Measurements from ENCODE around the gene OARD1. TPM values are rescaled to one million over a fixed set of nuclear protein-coding genes. Genes with fewer than 3 reads are reported as not detected.

OARD1 gene
- total RNA-seq, 1 experiment from 2014 or later = 33.2 TPM

- TF ChIP-seq CTCF (IDR thresholded peaks at IDR 0.05; ENCODE audit: unreplicated experiment) = no peak
- no peak overlapping the region for H3K27ac Mint-ChIP-seq (ENCODE audit: unreplicated experiment)
- CTCF ChIA-PET = interaction anchor here (0.9 to 3.2 kb wide), 3 partner anchors 8 to 24 kb away, joined by 3 to 15 read pairs (median 4); partner anchors contain the start of gene UNC5CL
- DNase-seq = no peak
- no peak overlapping the region for H3K4me3 Mint-ChIP-seq (ENCODE audit: low read depth, unreplicated experiment)
- H3K27me3 Mint-ChIP-seq (ENCODE audit: unreplicated experiment) = no peaks in the 10 kb centered on the region
- no TSS peak for BruUV-seq (replicated peaks)
- no peaks in the 10 kb centered on the region for H3K9me3 Mint-ChIP-seq (ENCODE audit: low read depth, unreplicated experiment)
- H3K4me1 Mint-ChIP-seq (ENCODE audit: low read depth, unreplicated experiment) = peaks cover 48% of the 10 kb centered on the region
- H3K36me3 Mint-ChIP-seq (ENCODE audit: insufficient read depth, unreplicated experiment) = peaks cover 19% of the 10 kb centered on the region
- intact Hi-C loops (cut with micrococcal nuclease; ENCODE audit: unreplicated experiment) = loop anchor here (2.0 kb wide), 1 partner anchor 169 kb away; no protein-coding TSS in a partner anchor
Observed at GRCh38 chr6:41063884-41064285, 8.3 kb downstream of the OARD1 start.

DNA sequence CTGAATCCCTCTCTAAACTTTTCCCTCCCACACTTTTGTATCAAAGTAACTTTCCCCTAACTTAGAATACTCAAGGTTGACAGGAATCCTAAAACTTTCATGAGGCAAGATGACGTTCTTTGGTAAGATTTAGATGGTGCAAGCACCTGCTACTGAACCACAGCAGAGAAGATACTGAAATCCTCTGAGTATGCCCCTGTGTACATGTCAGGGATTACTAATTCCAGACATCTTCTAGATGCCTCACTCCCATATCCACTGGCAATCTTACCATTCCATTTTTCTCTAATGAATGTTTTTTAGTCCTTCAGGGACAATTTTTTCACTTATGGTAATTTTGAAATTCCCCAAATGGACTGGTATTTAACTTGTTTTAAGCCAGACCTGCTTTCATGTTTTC is 10.1 kb downstream of the OARD1 start:
- no peak for TF ChIP-seq CTCF (IDR thresholded peaks at IDR 0.05; ENCODE audit: unreplicated experiment)
- BruUV-seq (replicated peaks) = no TSS peak
- peaks cover 13% of the 10 kb centered on the region for H3K36me3 Mint-ChIP-seq (ENCODE audit: insufficient read depth, unreplicated experiment)
- H3K27me3 Mint-ChIP-seq (ENCODE audit: unreplicated experiment) = no peaks in the 10 kb centered on the region
- intact Hi-C loops (cut with micrococcal nuclease; ENCODE audit: unreplicated experiment) = no loop called here
- CTCF ChIA-PET = interaction anchor here (3.2 kb wide), 1 partner anchor 22 kb away, joined by 15 read pairs; the partner anchor contains the start of gene UNC5CL
- H3K4me1 Mint-ChIP-seq (ENCODE audit: low read depth, unreplicated experiment) = peaks cover 60% of the 10 kb centered on the region
- no peak for DNase-seq
- H3K4me3 Mint-ChIP-seq (ENCODE audit: low read depth, unreplicated experiment) = no peak overlapping the region
- no peaks in the 10 kb centered on the region for H3K9me3 Mint-ChIP-seq (ENCODE audit: low read depth, unreplicated experiment)
- H3K27ac Mint-ChIP-seq (ENCODE audit: unreplicated experiment) = no peak overlapping the region

DNA sequence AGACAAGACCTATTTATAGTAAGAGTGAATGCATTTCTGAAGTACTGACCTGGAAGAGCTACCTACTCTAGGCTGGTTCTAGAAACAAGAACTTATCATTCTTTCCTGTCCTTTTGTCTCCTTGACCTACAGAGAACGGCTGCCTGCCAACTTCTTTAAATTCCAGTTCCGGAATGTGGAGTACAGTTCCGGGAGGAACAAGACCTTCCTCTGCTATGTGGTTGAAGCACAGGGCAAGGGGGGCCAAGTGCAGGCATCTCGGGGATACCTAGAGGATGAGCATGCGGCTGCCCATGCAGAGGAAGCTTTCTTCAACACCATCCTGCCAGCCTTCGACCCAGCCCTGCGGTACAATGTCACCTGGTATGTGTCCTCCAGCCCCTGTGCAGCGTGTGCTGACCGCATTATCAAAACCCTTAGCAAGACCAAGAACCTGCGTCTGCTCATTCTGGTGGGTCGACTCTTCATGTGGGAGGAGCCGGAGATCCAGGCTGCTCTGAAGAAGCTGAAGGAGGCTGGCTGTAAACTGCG is 10.9 kb downstream of the OARD1 start:
- Mint-ChIP-seq H3K36me3 (ENCODE audit: insufficient read depth, unreplicated experiment) (peaks cover 6% of the 10 kb centered on the region), H3K9me3 (ENCODE audit: low read depth, unreplicated experiment) (no peaks in the 10 kb centered on the region), H3K27me3 (ENCODE audit: unreplicated experiment) (no peaks in the 10 kb centered on the region), H3K4me1 (ENCODE audit: low read depth, unreplicated experiment) (peaks cover 52% of the 10 kb centered on the region), H3K27ac (ENCODE audit: unreplicated experiment) (no peak overlapping the region), H3K4me3 (ENCODE audit: low read depth, unreplicated experiment) (no peak overlapping the region)
- BruUV-seq (replicated peaks) = no TSS peak
- TF ChIP-seq CTCF (IDR thresholded peaks at IDR 0.05; ENCODE audit: unreplicated experiment) = no peak
- CTCF ChIA-PET = interaction anchor here (0.7 kb wide), 1 partner anchor 558 kb away, joined by 4 read pairs; no protein-coding TSS in a partner anchor
- intact Hi-C loops (cut with micrococcal nuclease; ENCODE audit: unreplicated experiment) = no loop called here
- no peak for DNase-seq

DNA sequence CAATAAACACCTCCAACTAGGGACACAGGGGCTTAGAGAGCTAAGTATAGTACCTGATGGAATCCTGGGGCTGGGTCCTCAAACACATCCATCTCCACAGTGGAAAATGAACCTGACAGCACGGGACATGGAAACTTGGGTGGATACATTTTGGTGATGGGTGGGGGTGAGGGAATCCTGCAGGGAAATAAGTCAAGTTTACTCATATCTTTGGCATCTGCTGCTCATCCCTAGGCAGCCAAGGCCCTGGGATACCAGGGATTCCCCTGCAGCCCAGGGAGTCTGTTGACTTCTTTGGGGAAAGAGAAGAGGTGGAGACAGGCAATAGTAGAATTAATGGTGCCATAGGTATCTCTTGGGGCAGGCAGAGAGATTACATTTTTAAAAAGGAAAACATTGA is 12.6 kb downstream of the OARD1 start:
- intact Hi-C loops (cut with micrococcal nuclease; ENCODE audit: unreplicated experiment) = no loop called here
- no peaks in the 10 kb centered on the region for H3K9me3 Mint-ChIP-seq (ENCODE audit: low read depth, unreplicated experiment)
- H3K4me1 Mint-ChIP-seq (ENCODE audit: low read depth, unreplicated experiment) = peaks cover 35% of the 10 kb centered on the region
- no peaks in the 10 kb centered on the region for H3K27me3 Mint-ChIP-seq (ENCODE audit: unreplicated experiment)
- no peak overlapping the region for H3K4me3 Mint-ChIP-seq (ENCODE audit: low read depth, unreplicated experiment)
- BruUV-seq (replicated peaks) = no TSS peak
- DNase-seq = no peak
- peaks cover 6% of the 10 kb centered on the region for H3K36me3 Mint-ChIP-seq (ENCODE audit: insufficient read depth, unreplicated experiment)
- no peak overlapping the region for H3K27ac Mint-ChIP-seq (ENCODE audit: unreplicated experiment)
- no peak for TF ChIP-seq CTCF (IDR thresholded peaks at IDR 0.05; ENCODE audit: unreplicated experiment)
- CTCF ChIA-PET = interaction anchor here (0.7 to 1.0 kb wide), 2 partner anchors 21 to 152 kb away, joined by 3 to 4 read pairs; partner anchors contain the start of gene UNC5CL

All from Calu3 (cell line).